BJ (cell line): ENCODE results near the gene PVALB. TPM values are rescaled to one million over a fixed set of nuclear protein-coding genes. Genes with fewer than 3 reads are reported as not detected.

ENCODE experiments used
- CTCF ChIA-PET: fragments of 350-600 bp; formaldehyde crosslinking; extraction: SDS; loops from one replicate; lab custom pipeline; 2021; ENCODE audit warnings: antibody characterized with exemption, inconsistent platforms; lab: Yijun Ruan, JAX
- POLR2A ChIA-PET: fragments of 300-600 bp; sonication (Branson Sonifier 250); formaldehyde crosslinking; extraction: SDS; loops from one replicate; lab custom pipeline; 2021; ENCODE audit warnings: antibody characterized with exemption; lab: Charles Lee
- DNase-seq: peaks from one replicate; pipeline ENCODE4 v3.0.0-alpha.2; 2011; ENCODE audit warnings: low read depth
- H3K27me3 ChIP-seq: 2 replicates; pipeline ENCODE4 v1.6.0; 2011; ENCODE audit warnings: low read length; ENCODE audit not compliant: control insufficient read depth, insufficient read depth
- H3K36me3 ChIP-seq: 2 replicates; pipeline ENCODE4 v1.5.1; 2011; ENCODE audit warnings: low read length; ENCODE audit not compliant: control insufficient read depth, insufficient read depth
- H3K4me3 ChIP-seq: 2 replicates; pipeline ENCODE4 v1.5.1; 2011; ENCODE audit warnings: low read depth, mild to moderate bottlenecking, control low read depth, low read length
- CTCF ChIP-seq: IDR thresholded peaks from 2 replicates; pipeline ENCODE4 v1.5.1; 2011; ENCODE audit warnings: low read depth, mild to moderate bottlenecking, control low read depth, inconsistent platforms, low read length, moderate library complexity; ENCODE audit not compliant: insufficient read depth
- polyA plus RNA-seq: library from polyadenylated mRNA; depleted of rRNA; stranded (reverse); fragments of >200 nt; gene quantifications from 2 replicates; pipeline ENCODE4 v1.2.3, GENCODE V29; 2011

The PVALB gene
- polyA plus RNA-seq, 1 experiment, result not detected

DNA sequence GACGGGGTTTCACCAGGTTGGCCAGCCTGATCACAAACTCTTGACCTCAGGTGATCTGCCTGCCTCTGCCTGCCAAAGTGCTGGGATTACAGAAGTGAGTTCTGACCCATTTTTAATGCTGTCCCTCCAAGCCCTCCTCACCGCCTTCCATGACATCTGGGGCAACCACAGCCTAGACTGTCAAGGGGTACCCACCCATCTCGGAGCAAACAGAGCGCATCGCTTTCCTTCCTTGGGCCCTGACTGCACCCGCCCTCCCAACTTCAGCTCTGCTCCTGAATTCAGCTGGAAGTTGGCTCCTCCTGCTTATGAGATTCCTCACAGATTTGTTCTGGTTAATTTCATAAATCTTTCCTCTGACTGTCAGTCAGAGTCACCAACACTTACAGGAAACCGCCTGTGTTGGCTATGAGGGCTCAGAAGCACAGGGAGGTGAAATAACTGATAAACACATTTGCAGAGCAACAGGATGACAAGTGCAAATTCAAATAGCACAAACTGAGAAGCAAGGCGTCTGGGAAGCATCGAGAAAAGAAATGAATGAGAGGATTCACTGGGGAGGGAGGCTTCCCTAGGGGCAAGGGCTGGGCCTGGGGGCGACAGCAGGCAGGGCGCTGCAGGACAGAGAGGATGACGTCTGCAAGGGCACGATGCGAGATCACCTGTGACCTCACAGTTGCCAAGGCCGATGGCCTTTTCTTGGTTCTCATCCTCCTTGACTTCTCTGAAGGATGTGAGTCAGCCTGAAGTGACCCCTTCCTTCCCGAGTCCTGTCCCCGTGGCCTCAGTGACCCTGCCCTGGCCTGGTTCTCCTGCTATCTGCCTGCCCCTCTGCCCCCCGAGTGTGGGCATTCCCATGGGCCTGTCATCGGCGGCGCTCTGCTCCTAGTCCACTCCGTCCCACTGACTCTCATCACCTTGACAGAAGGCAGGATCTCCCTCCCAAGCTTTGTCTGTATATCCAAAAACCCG lies 47.0 kb downstream of the PVALB start:
- H3K27me3 ChIP-seq, result no peaks in the 10 kb centered on the region

DNA sequence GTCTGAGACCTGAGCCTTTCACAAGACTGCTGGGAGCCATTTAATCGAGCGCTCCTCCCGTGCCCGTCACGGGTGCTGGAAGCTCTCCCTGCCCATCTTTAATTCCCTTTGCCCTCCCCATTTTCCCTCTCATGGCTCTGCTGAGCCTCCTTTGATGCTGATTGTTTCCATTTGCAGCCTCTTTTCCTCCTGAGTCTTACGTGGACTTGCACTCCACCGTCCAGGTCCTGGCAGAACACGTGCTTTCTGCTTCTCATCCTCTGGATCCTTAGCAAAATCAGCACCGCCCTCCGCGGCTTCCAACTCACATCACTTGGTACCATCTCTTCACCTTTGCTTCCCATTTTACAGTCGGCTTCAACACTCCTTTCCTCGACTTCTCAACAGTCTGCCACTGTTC lies 48.2 kb downstream of the PVALB start:
- ChIA-PET POLR2A (no interaction called here), CTCF (interaction anchor here (7.0 kb wide), 1 partner anchor 11 kb away, joined by 33 read pairs; no protein-coding TSS in a partner anchor)
- no peak for TF ChIP-seq CTCF
- Histone ChIP-seq H3K27me3 (no peaks in the 10 kb centered on the region), H3K36me3 (no peaks in the 10 kb centered on the region; the same call in none of the 2 replicates), H3K4me3 (no peak overlapping the region)
- no peak for DNase-seq

More for the DNA sequence above, 47.0 kb downstream of the PVALB start:
- no peaks in the 10 kb centered on the region; the same call in none of the 2 replicates for H3K36me3 ChIP-seq
- ChIA-PET CTCF (interaction anchor here (7.0 kb wide), 1 partner anchor 12 kb away, joined by 33 read pairs; no protein-coding TSS in a partner anchor), POLR2A (no interaction called here)
- H3K4me3 ChIP-seq, result no peak overlapping the region
- DNase-seq, result no peak
- no peak for TF ChIP-seq CTCF

- POLR2A ChIA-PET, result no interaction called here
- no peak for TF ChIP-seq CTCF
- peaks cover 1% of the 10 kb centered on the region for H3K36me3 ChIP-seq
- no peak overlapping the region for H3K4me3 ChIP-seq
- CTCF ChIA-PET, result interaction anchor here (7.0 kb wide), 1 partner anchor 11 kb away, joined by 33 read pairs; no protein-coding TSS in a partner anchor
- DNase-seq, result no peak
- no peaks in the 10 kb centered on the region for H3K27me3 ChIP-seq
Observed at GRCh38 chr22:36768141-36768540, 48.7 kb downstream of the PVALB start.

GRCh38 chr22:36767035-36767775 lies 49.6 kb downstream of the PVALB start:
- DNase-seq, result no peak
- Histone ChIP-seq H3K27me3 (no peaks in the 10 kb centered on the region), H3K4me3 (no peak overlapping the region), H3K36me3 (peaks cover 1% of the 10 kb centered on the region)
- ChIA-PET CTCF (interaction anchor here (2.2 to 7.0 kb wide), 2 partner anchors 10 to 14 kb away, joined by 11 to 33 read pairs; no protein-coding TSS in a partner anchor), POLR2A (no interaction called here)
- TF ChIP-seq CTCF, result no peak
